CD14-positive monocyte (primary cell): Measurements from ENCODE around the gene RNF41. TPM values are rescaled to one million over a fixed set of nuclear protein-coding genes. Genes with fewer than 3 reads are reported as not detected.
A peak's percentile ranks its signal among the peaks of the same experiment; 100 is the strongest.

Experiments used
- DNase-seq, 3 donors: peaks; one replicate each; pipeline ENCODE4 v3.0.0-alpha.2; 2011 to 2022
- H2AFZ ChIP-seq: 2 replicates; pipeline ENCODE4 v1.6.0; 2012; ENCODE audit warnings: mild to moderate bottlenecking, low read depth, low read length, inconsistent platforms; ENCODE audit not compliant: insufficient read depth, poor library complexity, severe bottlenecking
- H3K27ac ChIP-seq, 2 donors: 1 replicate in 1 of 2; 2 replicates in 1 of 2; pipeline ENCODE4 v1.5.1; 2012 to 2013; ENCODE audit warnings: low read length in 2 of 2, control low read depth in 1 of 2, inconsistent platforms in 1 of 2, low read depth in 1 of 2, mild to moderate bottlenecking in 1 of 2
- H3K27me3 ChIP-seq, 2 donors: one replicate each; pipeline versions ENCODE4 v1.6.0 to v1.6.1; 2011 to 2013; ENCODE audit warnings: low read length in 2 of 2; ENCODE audit not compliant: control insufficient read depth in 2 of 2, insufficient read depth in 2 of 2
- H3K36me3 ChIP-seq, 2 donors: replicated peaks in 1 of 2; 1 replicate in 1 of 2; 2 replicates in 1 of 2; pipeline versions ENCODE4 v1.5.1 to v1.6.1; 2012 to 2013; ENCODE audit warnings: low read length in 2 of 2, control low read depth in 1 of 2, inconsistent platforms in 1 of 2, mild to moderate bottlenecking in 1 of 2; ENCODE audit not compliant: insufficient read depth in 2 of 2, control insufficient read depth in 1 of 2
- H3K4me1 ChIP-seq, 2 donors: 1 replicate in 1 of 2; 2 replicates in 1 of 2; pipeline versions ENCODE4 v1.5.1 to v1.6.1; 2012 to 2013; ENCODE audit warnings: low read length in 2 of 2, control low read depth in 1 of 2, inconsistent platforms in 1 of 2, mild to moderate bottlenecking in 1 of 2, moderate library complexity in 1 of 2; ENCODE audit not compliant: insufficient read depth in 2 of 2, control insufficient read depth in 1 of 2
- H3K4me2 ChIP-seq: replicated peaks from 2 replicates; pipeline ENCODE3; 2012; ENCODE audit warnings: low read length, moderate library complexity, mild to moderate bottlenecking; ENCODE audit not compliant: poor library complexity, severe bottlenecking; ENCODE audit errors: extremely low read depth
- H3K4me3 ChIP-seq, 3 experiments: fragments of 200-600 bp in 1 of 3; sonication (generic) in 1 of 3; replicated peaks in 1 of 3; 1 replicate in 2 of 3; 2 replicates in 1 of 3; pipeline ENCODE4 v1.5.1; 2011 to 2013; ENCODE audit warnings: low read length in 3 of 3, mild to moderate bottlenecking in 3 of 3, control low read depth in 2 of 3, low read depth in 2 of 3, inconsistent platforms in 1 of 3, moderate library complexity in 1 of 3
- H3K79me2 ChIP-seq: 2 replicates; pipeline ENCODE4 v1.6.0; 2012; ENCODE audit warnings: mild to moderate bottlenecking, control low read depth, inconsistent platforms, low read length, moderate library complexity; ENCODE audit not compliant: insufficient read depth
- H3K9ac ChIP-seq: 2 replicates; pipeline ENCODE4 v1.6.0; 2017; ENCODE audit warnings: low read length, mild to moderate bottlenecking; ENCODE audit not compliant: insufficient read depth, poor library complexity, severe bottlenecking
- H3K9me3 ChIP-seq, 2 donors: replicated peaks in 1 of 2; 1 replicate in 1 of 2; 2 replicates in 1 of 2; pipeline versions ENCODE4 v1.5.1 to v1.6.1; 2012 to 2013; ENCODE audit warnings: low read length in 2 of 2, control low read depth in 1 of 2; ENCODE audit not compliant: control insufficient read depth in 1 of 2, insufficient read depth in 1 of 2
- H4K20me1 ChIP-seq: 2 replicates; pipeline ENCODE4 v1.6.0; 2012; ENCODE audit warnings: mild to moderate bottlenecking, low read length, control low read depth, moderate library complexity; ENCODE audit not compliant: insufficient read depth
- H3K27ac Mint-ChIP-seq, 7 donors: one replicate each; pipeline ENCODE4 v1.8.0; 2020; ENCODE audit warnings: mild to moderate bottlenecking in 7 of 7, mixed read lengths in 7 of 7, moderate library complexity in 6 of 7, inconsistent platforms in 2 of 7
- H3K27me3 Mint-ChIP-seq, 3 donors: one replicate each; pipeline ENCODE4 v1.8.0; 2021 to 2022; ENCODE audit warnings: low read depth in 3 of 3, mild to moderate bottlenecking in 3 of 3, mixed read lengths in 3 of 3, moderate library complexity in 3 of 3, inconsistent platforms in 1 of 3
- H3K36me3 Mint-ChIP-seq, 2 donors: one replicate each; pipeline ENCODE4 v1.8.0; 2020; ENCODE audit warnings: mixed read lengths in 2 of 2, inconsistent platforms in 1 of 2, mild to moderate bottlenecking in 1 of 2
- H3K4me1 Mint-ChIP-seq: one replicate; pipeline ENCODE4 v1.8.0; 2020; ENCODE audit warnings: mild to moderate bottlenecking, mixed read lengths
- H3K4me3 Mint-ChIP-seq, 2 donors: one replicate each; pipeline ENCODE4 v1.8.0; 2020; ENCODE audit warnings: mild to moderate bottlenecking in 2 of 2, mixed read lengths in 2 of 2, moderate library complexity in 1 of 2
- H3K9me3 Mint-ChIP-seq, 7 donors: one replicate each; pipeline ENCODE4 v1.8.0; 2020 to 2022; ENCODE audit warnings: mixed read lengths in 7 of 7, mild to moderate bottlenecking in 6 of 7, moderate library complexity in 6 of 7, inconsistent platforms in 2 of 7
- CTCF ChIP-seq: fragments of 200-600 bp; IDR thresholded peaks from one replicate; pipeline ENCODE4 v1.8.0; 2022; ENCODE audit warnings: antibody characterized with exemption, mild to moderate bottlenecking
- WGBS: methylation state at CpG from one replicate; pipeline ENCODE4 v1.1.5; 2013; ENCODE audit warnings: missing lambda C conversion rate; ENCODE audit not compliant: insufficient coverage; 5-methylcytosine and 5-hydroxymethylcytosine counted together
- intact Hi-C, 2 donors: fragments of 100-400 bp; cut with micrococcal nuclease; formaldehyde crosslinking; loops; one replicate each; pipeline versions ENCODE4 v1.15.0 to v1.15.1; 2023
- polyA plus RNA-seq, 3 donors: library from polyadenylated mRNA; depleted of rRNA in 1 of 3; unstranded in 2 of 3; stranded (reverse) in 1 of 3; fragments of 300-500 nt in 2 of 3; fragments of >200 nt in 1 of 3; fragmentation: Illumina TruSeq in 2 of 3; gene quantifications; 1 replicate in 2 of 3; 2 replicates in 1 of 3; pipeline ENCODE4 v1.2.3, GENCODE V29; 2012 to 2021

RNF41 gene
- polyA plus RNA-seq, 3 donors: 35.8 to 82.0 (median 45.7) TPM

- Mint-ChIP-seq H3K27ac (peak overlapping the region in 1 of 7 donors; percentile 23), H3K36me3 (peaks cover 75 to 88% of the 10 kb centered on the region in 2 donors), H3K4me3 (no peak overlapping the region)
These were observed 21.3 kb upstream of the RNF41 start for GRCh38 chr12:56242986-56243385.

GRCh38 chr12:56241424-56242303 lies 19.9 kb upstream of the RNF41 start:
- no peaks in the 10 kb centered on the region for H3K27me3 Mint-ChIP-seq
- H3K4me3 ChIP-seq: no peak overlapping the region
- no peaks in the 10 kb centered on the region for H3K9me3 Mint-ChIP-seq
- H4K20me1 ChIP-seq: no peaks in the 10 kb centered on the region
- no peak for DNase-seq
- no peak overlapping the region for H3K4me2 ChIP-seq
- 100% methylated on average over 3 of the region's 9 CpGs for WGBS
- H3K27me3 ChIP-seq: no peaks in the 10 kb centered on the region
- no peak overlapping the region for H3K4me3 Mint-ChIP-seq
- H3K27ac ChIP-seq: no peak overlapping the region
- H3K27ac Mint-ChIP-seq: peak overlapping the region in 2 of 7 donors; percentile 33 to 53
- H3K4me1 ChIP-seq: no peaks in the 10 kb centered on the region
- peaks cover 57 to 80% of the 10 kb centered on the region in 2 donors for H3K36me3 ChIP-seq
- intact Hi-C loops: no loop called here
- no peaks in the 10 kb centered on the region for H3K4me1 Mint-ChIP-seq
- H2AFZ ChIP-seq: no peak overlapping the region
- H3K36me3 Mint-ChIP-seq: peaks cover 66 to 81% of the 10 kb centered on the region in 2 donors
- no peak overlapping the region for H3K9ac ChIP-seq
- no peaks in the 10 kb centered on the region for H3K79me2 ChIP-seq
- no peak for TF ChIP-seq CTCF
- H3K9me3 ChIP-seq: no peaks in the 10 kb centered on the region

More at GRCh38 chr12:56242986-56243385, 21.3 kb upstream of the RNF41 start:
- H3K4me3 ChIP-seq: no peak overlapping the region
- H2AFZ ChIP-seq: no peak overlapping the region
- H3K27me3 ChIP-seq: no peaks in the 10 kb centered on the region
- peaks cover 67 to 87% of the 10 kb centered on the region in 2 donors for H3K36me3 ChIP-seq
- H3K9ac ChIP-seq: no peak overlapping the region
- no peaks in the 10 kb centered on the region for H3K79me2 ChIP-seq
- H3K27ac ChIP-seq: no peak overlapping the region
- no peaks in the 10 kb centered on the region for H4K20me1 ChIP-seq
- intact Hi-C loops: no loop called here
- no peaks in the 10 kb centered on the region for H3K9me3 Mint-ChIP-seq
- no peaks in the 10 kb centered on the region for H3K4me1 Mint-ChIP-seq
- 100% methylated on average over 1 of the region's 13 CpGs for WGBS
- no peak overlapping the region for H3K4me2 ChIP-seq
- TF ChIP-seq CTCF: no peak
- DNase-seq: no peak
- H3K27me3 Mint-ChIP-seq: peaks cover 0 to 2% (median 0%) of the 10 kb centered on the region in 3 donors
- H3K4me1 ChIP-seq: no peaks in the 10 kb centered on the region
- H3K9me3 ChIP-seq: no peaks in the 10 kb centered on the region
